H9 (cell line): ENCODE data around the gene KIRREL3. TPM values are rescaled to one million over a fixed set of nuclear protein-coding genes. Genes with fewer than 3 reads are reported as not detected.

Experiments used
- DNase-seq: peaks from one replicate; pipeline ENCODE4 v3.0.0-alpha.2; 2017
- H2AFZ ChIP-seq: one replicate; pipeline ENCODE4 v1.6.1; 2013; ENCODE audit warnings: mild to moderate bottlenecking, low read length, control low read depth, moderate library complexity
- H2AK5ac ChIP-seq: 2 replicates; pipeline ENCODE4 v1.6.1; 2013; ENCODE audit warnings: low read length, control low read depth, mixed read lengths; ENCODE audit not compliant: insufficient read length
- H2BK120ac ChIP-seq: one replicate; pipeline ENCODE4 v1.6.1; 2013; ENCODE audit warnings: low read depth, mild to moderate bottlenecking, low read length, control low read depth, inconsistent platforms; ENCODE audit not compliant: poor library complexity, severe bottlenecking
- H2BK12ac ChIP-seq: 2 replicates; pipeline ENCODE4 v1.6.1; 2013; ENCODE audit warnings: low read length, control low read depth, mixed read lengths, low read depth; ENCODE audit not compliant: insufficient read length
- H2BK15ac ChIP-seq: 2 replicates; pipeline ENCODE4 v1.6.1; 2013; ENCODE audit warnings: low read depth, low read length, control low read depth
- H2BK20ac ChIP-seq: one replicate; pipeline ENCODE4 v1.6.1; 2013; ENCODE audit warnings: low read depth, mild to moderate bottlenecking, low read length, control low read depth, inconsistent platforms; ENCODE audit not compliant: poor library complexity, severe bottlenecking
- H2BK5ac ChIP-seq: 2 replicates; pipeline ENCODE4 v1.6.1; 2013; ENCODE audit warnings: low read length, control low read depth, mixed read lengths; ENCODE audit not compliant: insufficient read length
- H3K14ac ChIP-seq: 2 replicates; pipeline ENCODE4 v1.6.1; 2013; ENCODE audit warnings: low read length, control low read depth; ENCODE audit not compliant: insufficient read depth
- H3K18ac ChIP-seq: 2 replicates; pipeline ENCODE4 v1.6.1; 2013; ENCODE audit warnings: low read depth, mild to moderate bottlenecking, mixed read lengths, low read length, control low read depth; ENCODE audit not compliant: insufficient read length
- H3K23ac ChIP-seq: 2 replicates; pipeline ENCODE4 v1.6.1; 2013; ENCODE audit warnings: low read length, control low read depth, mixed read lengths, low read depth; ENCODE audit not compliant: insufficient read length
- H3K23me2 ChIP-seq: 2 replicates; pipeline ENCODE4 v1.6.1; 2013; ENCODE audit warnings: low read depth, mild to moderate bottlenecking, mixed read lengths, low read length, control low read depth; ENCODE audit not compliant: insufficient read length, poor library complexity, severe bottlenecking
- H3K27ac ChIP-seq: 2 replicates; pipeline ENCODE4 v1.5.1; 2013; ENCODE audit warnings: low read length, control low read depth, mixed read lengths, low read depth; ENCODE audit not compliant: insufficient read length
- H3K27me3 ChIP-seq: 2 replicates; pipeline ENCODE4 v1.6.1; 2013; ENCODE audit warnings: low read length, control low read depth, inconsistent platforms; ENCODE audit not compliant: insufficient read depth
- H3K4ac ChIP-seq: 2 replicates; pipeline ENCODE4 v1.6.1; 2013; ENCODE audit warnings: low read depth, mild to moderate bottlenecking, control low read depth, inconsistent platforms, low read length, moderate library complexity
- H3K4me1 ChIP-seq: 2 replicates; pipeline ENCODE4 v1.6.1; 2013; ENCODE audit warnings: low read length, control low read depth, inconsistent platforms; ENCODE audit not compliant: insufficient read depth
- H3K4me2 ChIP-seq: 2 replicates; pipeline ENCODE4 v1.6.1; 2013; ENCODE audit warnings: low read length, control low read depth, mixed read lengths; ENCODE audit not compliant: insufficient read length, insufficient read depth
- H3K56ac ChIP-seq: 2 replicates; pipeline ENCODE4 v1.6.1; 2013; ENCODE audit warnings: low read depth, mild to moderate bottlenecking, mixed read lengths, low read length, control low read depth; ENCODE audit not compliant: insufficient read length
- H3K79me1 ChIP-seq: 2 replicates; pipeline ENCODE4 v1.6.1; 2013; ENCODE audit warnings: low read depth, mild to moderate bottlenecking, moderate library complexity, low read length, control low read depth, inconsistent platforms; ENCODE audit not compliant: insufficient read depth, poor library complexity, severe bottlenecking
- H3K79me2 ChIP-seq: 2 replicates; pipeline ENCODE4 v1.6.1; 2013; ENCODE audit warnings: low read length, control low read depth, inconsistent platforms; ENCODE audit not compliant: insufficient read depth
- H3K9ac ChIP-seq: 2 replicates; pipeline ENCODE4 v1.6.1; 2013; ENCODE audit warnings: low read length, control low read depth, mixed read lengths; ENCODE audit not compliant: insufficient read length; ENCODE audit errors: extremely low read depth
- H3K9me3 ChIP-seq: one replicate; pipeline ENCODE4 v1.6.1; 2013; ENCODE audit warnings: low read depth, low read length, inconsistent platforms; ENCODE audit not compliant: control insufficient read depth
- H3T11ph ChIP-seq: one replicate; pipeline ENCODE4 v1.6.1; 2013; ENCODE audit warnings: mild to moderate bottlenecking, low read length, control low read depth, inconsistent platforms
- H4K20me1 ChIP-seq: one replicate; pipeline ENCODE4 v1.6.1; 2013; ENCODE audit not compliant: control insufficient read depth, insufficient read length, insufficient read depth
- H4K5ac ChIP-seq: 2 replicates; pipeline ENCODE4 v1.6.1; 2013; ENCODE audit warnings: low read depth, mild to moderate bottlenecking, mixed read lengths, low read length, control low read depth; ENCODE audit not compliant: insufficient read length
- H4K8ac ChIP-seq: replicated peaks from 2 replicates; pipeline ENCODE4 v1.6.1; 2013; ENCODE audit warnings: low read length, control low read depth, mixed read lengths, low read depth; ENCODE audit not compliant: insufficient read length
- H4K91ac ChIP-seq: 2 replicates; pipeline ENCODE4 v1.6.1; 2013; ENCODE audit warnings: low read depth, mild to moderate bottlenecking, moderate library complexity, mixed read lengths, low read length, control low read depth; ENCODE audit not compliant: insufficient read length
- H3K27ac Mint-ChIP-seq, 3 experiments: 2 replicates in 2 of 3; 3 replicates in 1 of 3; pipeline ENCODE4 v1.8.0; 2020 to 2021; ENCODE audit warnings: mixed read lengths in 3 of 3, mild to moderate bottlenecking in 1 of 3, moderate library complexity in 1 of 3
- H3K27me3 Mint-ChIP-seq: 2 replicates; pipeline ENCODE4 v1.8.0; 2021; ENCODE audit warnings: low read depth, mild to moderate bottlenecking, moderate library complexity, mixed read lengths
- H3K36me3 Mint-ChIP-seq, 3 experiments: 2 replicates in 2 of 3; 3 replicates in 1 of 3; pipeline ENCODE4 v1.8.0; 2020 to 2021; ENCODE audit warnings: low read depth in 3 of 3, mixed read lengths in 3 of 3; ENCODE audit not compliant: insufficient read depth in 1 of 3
- H3K4me1 Mint-ChIP-seq, 2 experiments: 2 replicates each; pipeline ENCODE4 v1.8.0; 2020; ENCODE audit warnings: mixed read lengths in 2 of 2
- H3K4me3 Mint-ChIP-seq, 2 experiments: 2 replicates in 1 of 2; 3 replicates in 1 of 2; pipeline ENCODE4 v1.8.0; 2020 to 2021; ENCODE audit warnings: mild to moderate bottlenecking in 2 of 2, mixed read lengths in 2 of 2, moderate library complexity in 1 of 2
- H3K9me3 Mint-ChIP-seq, 2 experiments: 2 replicates in 1 of 2; 3 replicates in 1 of 2; pipeline ENCODE4 v1.8.0; 2020; ENCODE audit warnings: mild to moderate bottlenecking in 2 of 2, mixed read lengths in 2 of 2, moderate library complexity in 1 of 2
- WGBS: extraction: QIAGEN DNeasy Blood & Tissue Kit; methylation state at CpG from one replicate; pipeline ENCODE4 v1.1.7; 2013; ENCODE audit warnings: missing lambda C conversion rate, low lambda C conversion rate, mixed read lengths; ENCODE audit not compliant: insufficient read length; ENCODE audit errors: extremely low coverage; 5-methylcytosine and 5-hydroxymethylcytosine counted together
- total RNA-seq: library from RNA; stranded (reverse); gene quantifications from 2 replicates; pipeline ENCODE4 v1.2.1, GENCODE V29; 2021
- TF ChIP-seq, protein P1 (sequence below): fragments of 200-600 bp; sonication (generic); conservative IDR thresholded peaks from 3 replicates; pipeline ENCODE4 v1.8.0; 2021; ENCODE audit warnings: antibody characterized with exemption, mild to moderate bottlenecking

KIRREL3 gene
- total RNA-seq, 1 experiment from 2014 or later, result 0.17 TPM

- H2AFZ ChIP-seq, result no peak overlapping the region
- Mint-ChIP-seq H3K27ac (no peak overlapping the region), H3K36me3 (no peaks in the 10 kb centered on the region), H3K9me3 (no peaks in the 10 kb centered on the region), H3K4me1 (peaks cover 3 to 13% of the 10 kb centered on the region in 2 experiments), H3K27me3 (peaks cover 9% of the 10 kb centered on the region), H3K4me3 (no peak overlapping the region)
- no peak overlapping the region for H3K56ac ChIP-seq
- no peaks in the 10 kb centered on the region for H3K4me1 ChIP-seq
- H2BK20ac ChIP-seq, result no peak overlapping the region
- H2BK12ac ChIP-seq, result no peak overlapping the region
- no peak overlapping the region for H3K4me2 ChIP-seq
- H2BK120ac ChIP-seq, result no peak overlapping the region
- H4K5ac ChIP-seq, result no peak overlapping the region
- H3K23me2 ChIP-seq, result no peaks in the 10 kb centered on the region
- H3K4ac ChIP-seq, result no peak overlapping the region
- H3K14ac ChIP-seq, result no peak overlapping the region
- WGBS, result no CpG with 5 or more reads among the region's 10 CpGs
- TF ChIP-seq, protein P1, sequence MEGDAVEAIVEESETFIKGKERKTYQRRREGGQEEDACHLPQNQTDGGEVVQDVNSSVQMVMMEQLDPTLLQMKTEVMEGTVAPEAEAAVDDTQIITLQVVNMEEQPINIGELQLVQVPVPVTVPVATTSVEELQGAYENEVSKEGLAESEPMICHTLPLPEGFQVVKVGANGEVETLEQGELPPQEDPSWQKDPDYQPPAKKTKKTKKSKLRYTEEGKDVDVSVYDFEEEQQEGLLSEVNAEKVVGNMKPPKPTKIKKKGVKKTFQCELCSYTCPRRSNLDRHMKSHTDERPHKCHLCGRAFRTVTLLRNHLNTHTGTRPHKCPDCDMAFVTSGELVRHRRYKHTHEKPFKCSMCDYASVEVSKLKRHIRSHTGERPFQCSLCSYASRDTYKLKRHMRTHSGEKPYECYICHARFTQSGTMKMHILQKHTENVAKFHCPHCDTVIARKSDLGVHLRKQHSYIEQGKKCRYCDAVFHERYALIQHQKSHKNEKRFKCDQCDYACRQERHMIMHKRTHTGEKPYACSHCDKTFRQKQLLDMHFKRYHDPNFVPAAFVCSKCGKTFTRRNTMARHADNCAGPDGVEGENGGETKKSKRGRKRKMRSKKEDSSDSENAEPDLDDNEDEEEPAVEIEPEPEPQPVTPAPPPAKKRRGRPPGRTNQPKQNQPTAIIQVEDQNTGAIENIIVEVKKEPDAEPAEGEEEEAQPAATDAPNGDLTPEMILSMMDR, result no peak
- H4K91ac ChIP-seq, result no peak overlapping the region
- no peak overlapping the region for H3K27ac ChIP-seq
- H4K20me1 ChIP-seq, result no peaks in the 10 kb centered on the region
- no peak overlapping the region for H2AK5ac ChIP-seq
- H3K18ac ChIP-seq, result no peak overlapping the region
- no peaks in the 10 kb centered on the region for H3K9me3 ChIP-seq
- H4K8ac ChIP-seq, result no peak overlapping the region
- H3K79me1 ChIP-seq, result no peaks in the 10 kb centered on the region
- no peaks in the 10 kb centered on the region for H3K27me3 ChIP-seq
- no peak overlapping the region for H2BK15ac ChIP-seq
- no peak overlapping the region for H3K9ac ChIP-seq
- H2BK5ac ChIP-seq, result no peak overlapping the region
- no peak overlapping the region for H3T11ph ChIP-seq
- H3K23ac ChIP-seq, result no peak overlapping the region
- no peak for DNase-seq
- H3K79me2 ChIP-seq, result no peaks in the 10 kb centered on the region
Measured at GRCh38 chr11:126525216-126525615, 475.4 kb downstream of the KIRREL3 start.
